Astrocyte (in vitro differentiated cells and primary cell): Measurements from ENCODE around the gene PCBP3. TPM values are rescaled to one million over a fixed set of nuclear protein-coding genes. Genes with fewer than 3 reads are reported as not detected.

Experiments
- DNase-seq: peaks from one replicate; pipeline ENCODE4 v3.0.0-alpha.2; 2010; ENCODE audit warnings: low read depth
- FAIRE-seq: peaks from 2 replicates; lab custom pipeline; 2011; peaks lifted over from hg19 to GRCh38; lab: Jason Lieb, UNC
- H2AFZ ChIP-seq: 2 replicates; pipeline ENCODE4 v1.6.0; 2012; ENCODE audit warnings: low read depth, low read length, inconsistent platforms
- H3K27ac ChIP-seq: 2 replicates; pipeline ENCODE4 v1.5.1; 2011; ENCODE audit warnings: low read depth, low read length, inconsistent platforms
- H3K27me3 ChIP-seq: 2 replicates; pipeline ENCODE4 v1.6.0; 2011; ENCODE audit warnings: low read length, inconsistent platforms; ENCODE audit not compliant: insufficient read depth
- H3K36me3 ChIP-seq: 2 replicates; pipeline ENCODE4 v1.5.1; 2011; ENCODE audit warnings: low read length, inconsistent platforms; ENCODE audit not compliant: insufficient read depth
- H3K4me1 ChIP-seq: 2 replicates; pipeline ENCODE4 v1.5.1; 2011; ENCODE audit warnings: low read length, inconsistent platforms; ENCODE audit not compliant: insufficient read depth
- H3K4me2 ChIP-seq: 2 replicates; pipeline ENCODE4 v1.6.0; 2012; ENCODE audit warnings: low read length, inconsistent platforms
- H3K4me3 ChIP-seq: 2 replicates; pipeline ENCODE4 v1.5.1; 2011; ENCODE audit warnings: low read depth, mild to moderate bottlenecking, low read length, inconsistent platforms; ENCODE audit not compliant: insufficient read depth
- H3K79me2 ChIP-seq: 2 replicates; pipeline ENCODE4 v1.6.0; 2012; ENCODE audit warnings: mild to moderate bottlenecking, low read length, inconsistent platforms; ENCODE audit not compliant: insufficient read depth
- H3K9ac ChIP-seq: 2 replicates; pipeline ENCODE4 v1.6.0; 2012; ENCODE audit warnings: mild to moderate bottlenecking, low read length, inconsistent platforms
- H3K9me3 ChIP-seq: 2 replicates; pipeline ENCODE4 v1.5.1; 2012; ENCODE audit warnings: low read depth, mild to moderate bottlenecking, low read length, inconsistent platforms; ENCODE audit not compliant: insufficient read depth
- H4K20me1 ChIP-seq: 2 replicates; pipeline ENCODE4 v1.6.0; 2012; ENCODE audit warnings: low read length, inconsistent platforms; ENCODE audit not compliant: insufficient read depth
- H3K27ac Mint-ChIP-seq: one replicate; pipeline ENCODE4 v1.8.0; 2021; ENCODE audit warnings: mild to moderate bottlenecking, mixed read lengths; ENCODE audit not compliant: unreplicated experiment
- H3K27me3 Mint-ChIP-seq: one replicate; pipeline ENCODE4 v1.8.0; 2021; ENCODE audit warnings: low read depth, mixed read lengths; ENCODE audit not compliant: unreplicated experiment
- H3K36me3 Mint-ChIP-seq: one replicate; pipeline ENCODE4 v1.8.0; 2021; ENCODE audit warnings: low read depth, mixed read lengths; ENCODE audit not compliant: unreplicated experiment
- H3K4me1 Mint-ChIP-seq: one replicate; pipeline ENCODE4 v1.8.0; 2021; ENCODE audit warnings: low read depth, mixed read lengths; ENCODE audit not compliant: unreplicated experiment
- H3K4me3 Mint-ChIP-seq: one replicate; pipeline ENCODE4 v1.8.0; 2021; ENCODE audit warnings: mild to moderate bottlenecking, moderate library complexity, mixed read lengths; ENCODE audit not compliant: unreplicated experiment
- H3K9me3 Mint-ChIP-seq: one replicate; pipeline ENCODE4 v1.8.0; 2021; ENCODE audit warnings: mild to moderate bottlenecking, mixed read lengths; ENCODE audit not compliant: unreplicated experiment
- CTCF ChIP-seq: IDR thresholded peaks from 2 replicates; pipeline ENCODE4 v1.5.1; 2011; ENCODE audit warnings: low read depth, mild to moderate bottlenecking, inconsistent platforms, low read length, moderate library complexity; ENCODE audit not compliant: insufficient read depth
- EZH2 ChIP-seq: IDR thresholded peaks from 2 replicates; pipeline ENCODE4 v1.6.1; 2012; ENCODE audit warnings: mild to moderate bottlenecking, low read length, inconsistent platforms; ENCODE audit not compliant: insufficient read depth
- total RNA-seq: library from RNA; stranded (reverse); gene quantifications from 2 replicates; pipeline ENCODE4 v1.2.1, GENCODE V29; 2021

The PCBP3 gene
- total RNA-seq, 1 donor from 2014 or later = 1.8 TPM

GRCh38 chr21:45927851-45928850, 284.6 kb downstream of the PCBP3 start:
- Histone ChIP-seq H3K79me2 (no peaks in the 10 kb centered on the region), H4K20me1 (no peaks in the 10 kb centered on the region), H3K27ac (no peak overlapping the region), H3K9ac (no peak overlapping the region), H3K4me3 (no peak overlapping the region), H3K4me1 (no peaks in the 10 kb centered on the region), H2AFZ (no peak overlapping the region), H3K36me3 (no peaks in the 10 kb centered on the region), H3K4me2 (no peak overlapping the region), H3K27me3 (no peaks in the 10 kb centered on the region), H3K9me3 (peaks cover 3% of the 10 kb centered on the region)
- H3K27me3 Mint-ChIP-seq = peaks cover 15% of the 10 kb centered on the region
- H3K4me1 Mint-ChIP-seq = no peaks in the 10 kb centered on the region
- FAIRE-seq = no peak
- no peak overlapping the region for H3K27ac Mint-ChIP-seq
- TF ChIP-seq EZH2 (no peak), CTCF (no peak)
- no peak overlapping the region for H3K4me3 Mint-ChIP-seq
- no peak for DNase-seq
- H3K9me3 Mint-ChIP-seq = peaks cover 6% of the 10 kb centered on the region
- H3K36me3 Mint-ChIP-seq = no peaks in the 10 kb centered on the region

GRCh38 chr21:45929449-45929848, 285.9 kb downstream of the PCBP3 start:
- Mint-ChIP-seq H3K4me3 (no peak overlapping the region), H3K9me3 (peaks cover 7% of the 10 kb centered on the region)
- DNase-seq = no peak

More at GRCh38 chr21:45929449-45929848, 285.9 kb downstream of the PCBP3 start:
- H3K27me3 ChIP-seq = no peaks in the 10 kb centered on the region
- H3K4me1 ChIP-seq = no peaks in the 10 kb centered on the region
- H3K27ac Mint-ChIP-seq = no peak overlapping the region
- H3K36me3 ChIP-seq = no peaks in the 10 kb centered on the region
- no peak overlapping the region for H3K9ac ChIP-seq
- no peaks in the 10 kb centered on the region for H4K20me1 ChIP-seq
- H2AFZ ChIP-seq = no peak overlapping the region
- TF ChIP-seq CTCF (no peak), EZH2 (no peak)
- no peak for FAIRE-seq
- no peak overlapping the region for H3K27ac ChIP-seq
- no peaks in the 10 kb centered on the region for H3K4me1 Mint-ChIP-seq
- peaks cover 24% of the 10 kb centered on the region for H3K27me3 Mint-ChIP-seq
- H3K36me3 Mint-ChIP-seq = no peaks in the 10 kb centered on the region
- H3K9me3 ChIP-seq = peaks cover 3% of the 10 kb centered on the region
- H3K4me3 ChIP-seq = no peak overlapping the region
- no peaks in the 10 kb centered on the region for H3K79me2 ChIP-seq
- no peak overlapping the region for H3K4me2 ChIP-seq
